ENCODE results near the gene TSPYL6. TPM values are rescaled to one million over a fixed set of nuclear protein-coding genes. Genes with fewer than 3 reads are reported as not detected.

Gene TSPYL6
- polyA plus RNA-seq, 2 of the 4 experiments (the other 2 are of a cell fraction): not detected

DNA sequence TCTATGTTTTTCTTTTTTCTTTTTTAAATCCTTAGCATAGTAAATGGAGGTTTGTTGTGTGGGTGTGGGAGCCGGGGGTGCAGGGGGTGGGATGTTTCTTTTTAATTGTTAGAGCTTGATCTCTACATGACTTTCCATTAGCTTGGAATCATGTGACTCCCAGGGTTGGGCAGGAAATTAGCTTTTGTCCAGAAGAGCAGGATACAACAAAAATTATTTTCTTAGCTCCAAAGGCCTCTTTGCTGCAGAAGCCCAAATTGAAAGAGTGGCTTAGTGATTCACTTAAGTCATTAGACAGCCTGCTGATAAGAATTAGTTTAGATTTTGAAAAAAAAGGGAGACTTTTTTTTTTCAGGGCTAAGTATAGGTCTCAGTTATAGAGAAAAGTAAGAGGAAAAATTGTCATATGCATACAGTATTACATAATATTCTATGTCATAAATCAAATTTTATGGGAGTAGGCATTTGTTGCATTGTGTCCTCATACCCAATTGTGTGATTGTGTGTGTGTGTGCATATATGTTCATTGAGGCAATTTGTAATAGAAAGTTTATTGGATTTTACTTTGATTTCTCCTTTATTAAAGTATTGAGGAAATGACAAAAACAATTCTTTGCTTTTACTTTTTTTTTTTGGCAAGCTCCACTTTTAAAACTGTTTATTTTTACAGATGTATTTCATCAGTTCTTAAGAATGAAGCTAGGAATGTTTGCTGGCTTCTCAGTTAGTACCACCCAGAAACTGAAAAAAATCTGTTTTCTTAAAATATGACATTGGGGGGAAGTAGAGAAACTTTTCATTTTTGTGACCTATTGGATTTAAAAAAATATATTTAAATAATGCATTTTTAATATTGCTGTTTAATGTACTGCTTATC, 47.4 kb downstream of the TSPYL6 start:
- POLR2A ChIA-PET: no interaction called here
- TF ChIP-seq ZFP36 (IDR thresholded peaks at IDR 0.05; ENCODE audit: borderline replicate concordance, partially characterized antibody) (no peak), HOXA7 (CRISPR knock-in tag; IDR thresholded peaks at IDR 0.05) (no peak), NPAS2 (CRISPR knock-in tag; IDR thresholded peaks at IDR 0.05; ENCODE audit: borderline replicate concordance) (no peak), RFX5 (IDR thresholded peaks at IDR 0.05) (no peak), FOXS1 (CRISPR knock-in tag; IDR thresholded peaks at IDR 0.05) (no peak), CHD2 (IDR thresholded peaks at IDR 0.05; ENCODE audit: low read length, partially characterized antibody) (no peak), NR3C1 (IDR thresholded peaks at IDR 0.05) (no peak), ZSCAN20 (CRISPR knock-in tag; IDR thresholded peaks at IDR 0.05) (no peak), CHD4 (IDR thresholded peaks at IDR 0.05; ENCODE audit: borderline replicate concordance) (no peak), PHF8 (IDR thresholded peaks at IDR 0.05; ENCODE audit: borderline replicate concordance, low read depth) (no peak), KDM1A (IDR thresholded peaks at IDR 0.05; ENCODE audit: low read depth) (no peak), NFE2L2 (conservative IDR thresholded peaks at IDR 0.05; ENCODE audit: low read length) (no peak), CEBPB (IDR thresholded peaks at IDR 0.05) (no peak)
- TF ChIP-seq, protein P1, sequence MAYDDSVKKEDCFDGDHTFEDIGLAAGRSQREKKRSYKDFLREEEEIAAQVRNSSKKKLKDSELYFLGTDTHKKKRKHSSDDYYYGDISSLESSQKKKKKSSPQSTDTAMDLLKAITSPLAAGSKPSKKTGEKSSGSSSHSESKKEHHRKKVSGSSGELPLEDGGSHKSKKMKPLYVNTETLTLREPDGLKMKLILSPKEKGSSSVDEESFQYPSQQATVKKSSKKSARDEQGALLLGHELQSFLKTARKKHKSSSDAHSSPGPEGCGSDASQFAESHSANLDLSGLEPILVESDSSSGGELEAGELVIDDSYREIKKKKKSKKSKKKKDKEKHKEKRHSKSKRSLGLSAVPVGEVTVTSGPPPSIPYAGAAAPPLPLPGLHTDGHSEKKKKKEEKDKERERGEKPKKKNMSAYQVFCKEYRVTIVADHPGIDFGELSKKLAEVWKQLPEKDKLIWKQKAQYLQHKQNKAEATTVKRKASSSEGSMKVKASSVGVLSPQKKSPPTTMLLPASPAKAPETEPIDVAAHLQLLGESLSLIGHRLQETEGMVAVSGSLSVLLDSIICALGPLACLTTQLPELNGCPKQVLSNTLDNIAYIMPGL (CRISPR knock-in tag; IDR thresholded peaks at IDR 0.05; ENCODE audit: borderline replicate concordance): no peak
- TF ChIP-seq, protein P2, sequence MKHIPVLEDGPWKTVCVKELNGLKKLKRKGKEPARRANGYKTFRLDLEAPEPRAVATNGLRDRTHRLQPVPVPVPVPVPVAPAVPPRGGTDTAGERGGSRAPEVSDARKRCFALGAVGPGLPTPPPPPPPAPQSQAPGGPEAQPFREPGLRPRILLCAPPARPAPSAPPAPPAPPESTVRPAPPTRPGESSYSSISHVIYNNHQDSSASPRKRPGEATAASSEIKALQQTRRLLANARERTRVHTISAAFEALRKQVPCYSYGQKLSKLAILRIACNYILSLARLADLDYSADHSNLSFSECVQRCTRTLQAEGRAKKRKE (CRISPR knock-in tag; IDR thresholded peaks at IDR 0.05; ENCODE audit: low read depth): no peak
- TF ChIP-seq, protein P3, sequence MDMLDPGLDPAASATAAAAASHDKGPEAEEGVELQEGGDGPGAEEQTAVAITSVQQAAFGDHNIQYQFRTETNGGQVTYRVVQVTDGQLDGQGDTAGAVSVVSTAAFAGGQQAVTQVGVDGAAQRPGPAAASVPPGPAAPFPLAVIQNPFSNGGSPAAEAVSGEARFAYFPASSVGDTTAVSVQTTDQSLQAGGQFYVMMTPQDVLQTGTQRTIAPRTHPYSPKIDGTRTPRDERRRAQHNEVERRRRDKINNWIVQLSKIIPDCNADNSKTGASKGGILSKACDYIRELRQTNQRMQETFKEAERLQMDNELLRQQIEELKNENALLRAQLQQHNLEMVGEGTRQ (IDR thresholded peaks at IDR 0.05): no peak
- TF ChIP-seq, protein P4, sequence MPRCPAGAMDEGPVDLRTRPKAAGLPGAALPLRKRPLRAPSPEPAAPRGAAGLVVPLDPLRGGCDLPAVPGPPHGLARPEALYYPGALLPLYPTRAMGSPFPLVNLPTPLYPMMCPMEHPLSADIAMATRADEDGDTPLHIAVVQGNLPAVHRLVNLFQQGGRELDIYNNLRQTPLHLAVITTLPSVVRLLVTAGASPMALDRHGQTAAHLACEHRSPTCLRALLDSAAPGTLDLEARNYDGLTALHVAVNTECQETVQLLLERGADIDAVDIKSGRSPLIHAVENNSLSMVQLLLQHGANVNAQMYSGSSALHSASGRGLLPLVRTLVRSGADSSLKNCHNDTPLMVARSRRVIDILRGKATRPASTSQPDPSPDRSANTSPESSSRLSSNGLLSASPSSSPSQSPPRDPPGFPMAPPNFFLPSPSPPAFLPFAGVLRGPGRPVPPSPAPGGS (IDR thresholded peaks at IDR 0.05): no peak
- DNase-seq (ENCODE audit: low read depth in 1 of 2, low spot score in 1 of 2) (no peak), FAIRE-seq (no peak), ATAC-seq (no peak)
- WGBS (ENCODE audit: missing lambda C conversion rate): 52% methylated on average over 1 of the region's 1 CpG
- Histone ChIP-seq H3K4me1 (peaks cover 12% of the 10 kb centered on the region; the same call in 2 of the 3 replicates), H3K4me2 (no peak overlapping the region; the same call in 2 of the 3 replicates), H3K9me3 (no peaks in the 10 kb centered on the region), H3K4me3 (no peak overlapping the region), H3K27ac (no peak overlapping the region; a peak in 1 of 6 replicates)
- CTCF ChIA-PET: interaction anchor here (0.6 to 0.7 kb wide), 4 partner anchors 194 to 1977 kb away, joined by 3 read pairs; no protein-coding TSS in a partner anchor

DNA sequence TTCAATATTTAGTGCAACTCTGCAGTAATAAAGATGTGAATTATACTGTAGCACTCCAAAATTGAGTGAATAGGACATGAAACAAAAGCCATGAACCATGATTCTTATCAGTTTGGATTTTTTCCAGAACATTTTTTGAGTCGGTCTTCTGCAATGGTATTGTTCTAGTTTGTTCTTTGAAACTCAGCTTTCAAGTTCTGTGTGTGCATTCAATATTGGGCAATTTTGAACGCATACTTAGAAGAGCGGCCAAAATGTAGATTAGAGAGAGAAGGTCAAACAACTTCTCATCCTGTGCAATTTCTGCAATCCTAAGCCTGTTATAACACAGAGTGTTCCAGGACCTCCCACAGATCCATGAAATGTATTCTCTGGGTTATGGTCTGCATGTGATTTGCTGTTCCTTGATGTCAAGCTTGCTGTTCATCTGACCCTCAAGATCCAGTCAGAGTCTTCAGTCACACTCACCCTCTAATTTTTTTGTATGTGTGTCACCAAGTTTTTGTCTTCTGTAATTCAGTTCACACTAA, 48.3 kb downstream of the TSPYL6 start:
- Histone ChIP-seq H3K9me3 (no peaks in the 10 kb centered on the region), H3K4me3 (no peak overlapping the region), H3K27ac (no peak overlapping the region), H3K4me2 (no peak overlapping the region), H3K4me1 (peaks cover 12% of the 10 kb centered on the region; the same call in 2 of the 3 replicates)
- TF ChIP-seq KDM1A (IDR thresholded peaks at IDR 0.05; ENCODE audit: low read depth): no peak
- TF ChIP-seq EHF (CRISPR knock-in tag; IDR thresholded peaks at IDR 0.05): no peak
- no peak for TF ChIP-seq HEYL (CRISPR knock-in tag; IDR thresholded peaks at IDR 0.05)
- TF ChIP-seq MYC (IDR thresholded peaks at IDR 0.05; ENCODE audit: borderline replicate concordance, low read length): no peak
- TF ChIP-seq FOSL2 (IDR thresholded peaks at IDR 0.05): no peak
- TF ChIP-seq FOSL2 (CRISPR knock-in tag; IDR thresholded peaks at IDR 0.05): no peak
- TF ChIP-seq, protein P5, sequence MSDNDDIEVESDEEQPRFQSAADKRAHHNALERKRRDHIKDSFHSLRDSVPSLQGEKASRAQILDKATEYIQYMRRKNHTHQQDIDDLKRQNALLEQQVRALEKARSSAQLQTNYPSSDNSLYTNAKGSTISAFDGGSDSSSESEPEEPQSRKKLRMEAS (IDR thresholded peaks at IDR 0.05): no peak
- WGBS (ENCODE audit: missing lambda C conversion rate): 74% methylated on average over 3 of the region's 3 CpGs
- DNase-seq (ENCODE audit: low read depth in 1 of 2, low spot score in 1 of 2): no peak
- 0 out of 6 replicates have a peak, but pooled peaks of 1 of the 2 experiments have one; percentile 34 for ATAC-seq
- POLR2A ChIA-PET: no interaction called here
- CTCF ChIA-PET: interaction anchor here (0.6 to 2.0 kb wide), 5 partner anchors 8 to 1322 kb away, joined by 3 to 5 read pairs (median 3); no protein-coding TSS in a partner anchor
- FAIRE-seq: no peak

Data from A549 (cell line).